HG02840 (cell line): ENCODE measurements around the gene OR5K3.

Experiments
- ATAC-seq: cut with Tn5 transposase; IDR thresholded peaks from one replicate; pipeline ENCODE4 v1.9.1; 2021; ENCODE audit warnings: mild to moderate bottlenecking, moderate library complexity, moderate number of reproducible peaks; ENCODE audit not compliant: unreplicated experiment, low FRiP score

Gene OR5K3

DNA sequence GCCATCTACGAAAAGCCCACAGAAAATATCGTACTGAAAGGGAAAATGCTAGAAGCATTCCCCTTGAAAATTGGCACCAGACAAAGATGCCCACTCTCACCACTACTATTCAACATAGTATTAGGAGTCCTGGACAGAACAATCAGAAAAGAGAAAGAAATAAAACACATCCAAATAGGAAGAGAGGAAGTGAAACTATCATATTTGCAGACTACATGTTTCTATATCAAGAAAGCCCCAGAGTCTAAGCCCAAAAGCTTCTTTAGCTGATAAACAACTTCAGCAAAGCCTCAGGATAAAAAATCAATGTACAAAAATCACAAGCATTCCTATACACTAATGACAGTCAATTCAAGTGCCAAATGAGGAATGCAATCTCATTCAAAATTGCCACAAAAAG is 15.6 kb downstream of the OR5K3 start:
- no peak for ATAC-seq

DNA sequence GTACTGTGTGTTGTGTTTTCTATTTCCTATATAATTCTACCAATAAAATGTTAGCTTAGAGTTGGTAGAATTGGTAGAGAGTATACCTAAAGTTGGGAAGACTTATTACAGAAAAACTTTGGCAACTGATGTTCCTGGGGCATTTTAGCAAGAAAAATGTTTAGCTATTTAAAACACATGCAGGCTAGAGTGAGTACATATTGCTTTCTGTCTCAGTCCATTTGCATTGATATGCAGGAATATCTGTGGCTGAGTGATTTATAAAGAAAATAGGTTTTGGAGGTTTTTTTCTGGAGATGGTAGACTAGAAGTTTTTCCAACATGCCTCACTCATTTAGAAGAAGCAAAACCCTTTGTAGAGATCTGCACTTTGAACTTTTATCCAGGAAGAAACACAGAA is 42.1 kb downstream of the OR5K3 start:
- ATAC-seq, result no peak

DNA sequence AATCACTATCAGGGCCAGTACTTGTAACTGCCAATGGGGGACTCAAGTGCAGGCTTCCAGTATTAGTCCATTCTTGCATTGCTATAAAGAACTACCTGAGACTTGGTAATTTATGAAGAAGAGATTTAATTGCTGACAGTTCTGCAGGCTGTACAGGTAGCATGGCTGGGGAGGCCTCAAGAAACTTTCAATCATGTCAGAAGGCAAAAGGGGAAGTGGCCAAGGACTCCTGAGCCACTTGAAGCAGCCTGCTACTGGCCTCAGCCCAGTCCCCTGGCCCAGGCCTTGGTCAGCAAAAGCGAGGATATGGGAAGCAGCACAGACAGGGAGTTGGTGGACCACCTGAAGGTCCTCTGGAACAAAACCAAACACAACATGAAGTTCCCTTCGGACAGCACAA is 43.3 kb downstream of the OR5K3 start:
- ATAC-seq, result no peak

DNA sequence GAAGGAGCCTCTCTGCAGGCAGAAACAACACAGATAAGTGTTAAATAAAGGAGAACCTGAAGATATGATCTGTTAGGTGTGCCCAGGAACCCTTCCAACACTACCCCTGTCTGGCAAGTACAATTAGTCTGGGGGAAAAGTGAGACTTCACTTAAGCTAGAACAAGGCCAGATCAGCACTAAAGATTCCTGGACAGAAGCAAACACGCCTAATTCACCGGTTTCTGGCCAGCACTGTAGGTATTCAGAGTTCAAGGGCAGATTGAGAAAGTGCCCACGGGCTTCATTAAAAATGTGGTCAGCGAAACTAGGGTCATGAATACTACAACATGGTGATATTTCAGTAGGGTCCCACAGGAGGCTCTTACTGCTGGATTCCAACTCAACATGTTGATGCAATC is 43.9 kb downstream of the OR5K3 start:
- ATAC-seq, result no peak

DNA sequence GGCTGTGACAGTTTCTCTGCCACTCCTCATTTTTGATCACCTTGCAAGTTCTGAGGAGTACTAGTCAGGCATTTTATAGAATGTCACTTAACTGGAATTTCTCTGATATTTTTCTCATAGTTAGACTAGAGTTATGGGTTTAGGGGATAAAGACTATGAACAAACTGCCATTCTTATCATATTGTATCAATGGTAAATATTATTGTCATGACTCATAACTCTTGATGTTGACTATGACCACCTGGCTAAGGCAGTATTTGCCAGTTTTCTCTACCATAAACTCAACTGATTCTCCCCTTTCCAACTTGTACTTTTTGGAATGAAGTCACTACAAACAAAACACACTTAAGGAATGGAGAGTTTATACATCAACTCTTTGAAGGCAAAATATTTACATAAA is 49.8 kb downstream of the OR5K3 start:
- ATAC-seq, result no peak
